Retinal pigment epithelial cell (primary cell): ENCODE measurements around the gene STPG4.
"Not testable (repeated sequence)": the region's sequence is repeated elsewhere in the genome, so short reads cannot be mapped to it uniquely, and the experiment has no call there.

Experiments used
- DNase-seq: peaks from one replicate; pipeline ENCODE4 v3.0.0-alpha.2; 2010; ENCODE audit warnings: low read depth
- H3K4me3 ChIP-seq: 2 replicates; pipeline ENCODE4 v1.5.1; 2011; ENCODE audit warnings: mild to moderate bottlenecking, low read length, control low read depth, moderate library complexity
- CTCF ChIP-seq: conservative IDR thresholded peaks from 2 replicates; pipeline ENCODE4 v1.5.1; 2011; ENCODE audit warnings: low read depth, low read length, control low read depth, inconsistent platforms

The STPG4 gene

DNA sequence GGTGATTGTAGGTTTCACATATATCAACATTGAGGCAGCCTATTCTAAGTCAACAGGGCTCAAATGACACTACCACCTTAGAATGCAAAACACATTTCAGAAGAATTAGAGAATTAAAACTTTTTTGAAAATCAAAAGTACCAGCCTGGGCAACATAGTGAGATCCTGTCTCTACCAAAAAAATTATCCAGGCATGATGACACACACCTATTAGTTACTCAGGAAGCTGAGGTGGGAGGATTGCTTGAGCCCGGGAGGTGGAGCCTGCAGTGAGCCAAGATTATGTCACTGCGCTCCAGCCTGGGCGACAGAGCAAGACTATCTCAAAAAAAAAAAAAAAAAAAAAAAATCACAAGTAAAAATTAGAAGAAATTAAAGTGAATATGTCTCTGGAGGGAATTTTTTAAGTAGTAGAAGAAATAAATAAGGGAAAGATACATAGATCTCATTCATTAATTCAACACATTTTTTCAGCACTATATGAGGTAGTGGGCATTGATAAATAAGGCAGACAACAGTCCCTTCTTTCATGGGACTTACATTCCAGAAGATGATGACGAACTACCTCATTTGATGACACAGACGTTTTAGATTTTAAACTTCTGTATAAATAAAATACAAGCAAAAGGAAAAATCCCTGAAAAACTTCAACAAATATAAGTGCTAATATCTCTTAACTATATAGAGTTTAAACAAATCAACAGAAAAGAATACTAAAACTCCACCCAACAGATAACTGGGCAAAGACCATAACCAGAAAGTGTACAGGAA lies 42.3 kb downstream of the STPG4 start:
- TF ChIP-seq CTCF = no peak
- H3K4me3 ChIP-seq = no peak overlapping the region
- DNase-seq = no peak

DNA sequence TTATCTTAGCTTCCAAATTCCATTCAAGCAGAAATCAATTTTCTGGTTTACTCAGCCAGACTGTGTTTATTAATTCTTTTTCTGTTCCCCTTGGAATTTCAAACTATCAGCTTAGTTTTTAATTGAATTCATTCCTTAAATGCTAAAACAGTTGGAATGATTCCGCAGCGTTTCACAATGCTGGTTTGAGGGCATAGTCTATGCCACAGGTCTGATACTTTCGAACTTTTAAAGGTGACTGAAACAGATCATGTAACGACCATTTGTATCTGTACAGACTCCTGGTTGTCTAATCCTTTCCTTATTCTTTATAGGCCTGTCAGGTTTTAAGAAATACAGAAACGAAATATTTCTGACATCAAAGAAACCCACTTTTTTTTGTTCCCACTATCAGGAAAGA lies 45.4 kb downstream of the STPG4 start:
- H3K4me3 ChIP-seq = no peak overlapping the region
- DNase-seq = no peak

DNA sequence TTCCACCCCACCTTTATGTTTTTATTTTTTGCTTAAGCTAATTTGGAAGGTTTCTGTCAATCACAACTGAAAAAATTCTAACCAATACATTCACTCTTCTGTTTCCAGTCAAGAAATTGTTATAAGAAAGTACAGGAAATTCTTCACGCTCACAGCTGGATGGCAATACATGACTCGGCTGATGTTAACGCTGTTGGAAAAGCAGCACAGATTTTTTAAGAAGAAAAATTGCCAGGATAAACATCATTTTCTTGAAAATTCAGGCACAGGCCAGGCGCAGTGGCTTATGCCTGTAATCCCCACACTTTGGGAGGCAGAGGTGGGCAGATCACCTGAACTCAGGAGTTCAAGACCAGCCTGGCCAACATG lies 46.1 kb downstream of the STPG4 start:
- DNase-seq = no peak
- no peak for TF ChIP-seq CTCF
- H3K4me3 ChIP-seq = no peak overlapping the region

More for the DNA sequence above, 45.4 kb downstream of the STPG4 start:
- no peak for TF ChIP-seq CTCF

DNA sequence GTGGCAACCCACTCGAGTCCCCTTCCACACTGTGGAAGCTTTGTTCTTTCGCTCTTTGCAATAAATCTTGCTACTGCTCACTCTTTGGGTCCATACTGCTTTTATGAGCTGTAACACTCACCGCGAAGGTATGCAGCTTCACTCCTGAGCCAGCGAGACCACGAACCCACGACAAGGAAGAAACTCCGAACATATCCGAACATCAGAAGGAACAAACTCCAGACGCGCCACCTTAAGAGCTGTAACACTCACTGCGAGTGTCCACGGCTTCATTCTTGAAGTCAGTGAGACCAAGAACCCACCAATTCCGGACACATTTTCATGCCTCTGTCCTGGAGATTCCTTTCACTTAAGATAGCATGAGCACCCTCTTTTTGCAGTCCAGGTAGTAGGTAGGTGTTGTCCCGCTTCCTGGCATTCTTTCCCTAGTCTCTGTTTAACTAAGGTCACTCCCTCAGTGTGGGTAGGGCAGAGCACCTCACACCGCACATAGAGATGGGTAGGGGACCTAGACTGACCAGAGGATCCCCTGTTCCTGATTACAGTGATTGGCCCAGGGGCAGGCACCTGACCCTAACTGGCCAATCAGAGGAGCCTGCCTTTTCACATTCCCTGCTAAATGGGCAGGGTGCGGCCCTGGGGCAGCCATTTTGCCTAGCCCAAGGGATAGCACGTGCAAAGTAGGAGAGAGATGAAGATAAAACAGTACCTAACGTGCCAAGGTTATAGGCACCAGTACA lies 46.7 kb downstream of the STPG4 start:
- H3K4me3 ChIP-seq, DNase-seq: not testable (repeated sequence)

DNA sequence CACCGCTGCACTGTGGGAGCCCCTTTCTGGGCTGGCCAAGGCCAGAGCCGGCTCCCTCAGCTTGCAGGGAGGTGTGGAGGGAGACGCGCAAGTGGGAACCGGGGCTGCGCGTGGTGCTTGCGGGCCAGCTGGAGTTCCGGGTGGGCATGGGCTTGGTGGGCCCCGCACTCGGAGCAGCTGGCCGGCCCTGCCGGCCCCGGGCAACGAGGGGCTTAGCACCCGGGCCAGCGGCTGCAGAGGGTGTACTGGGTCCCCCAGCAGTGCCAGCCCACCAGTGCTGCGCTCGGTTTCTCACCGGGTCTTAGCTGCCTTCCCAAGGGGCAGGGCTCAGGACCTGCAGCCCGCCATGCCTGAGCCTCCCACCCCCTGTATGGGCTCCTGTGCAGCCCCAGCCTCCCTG lies 47.9 kb downstream of the STPG4 start:
- not testable (repeated sequence) for H3K4me3 ChIP-seq, DNase-seq

GRCh38 chr2:47106231-47106630 lies 48.9 kb downstream of the STPG4 start:
- DNase-seq, H3K4me3 ChIP-seq: not testable (repeated sequence)

- not testable (repeated sequence) for DNase-seq, H3K4me3 ChIP-seq
Observed at GRCh38 chr2:47099712-47100111, 55.4 kb downstream of the STPG4 start.

- DNase-seq = no peak
- H3K4me3 ChIP-seq = no peak overlapping the region
- TF ChIP-seq CTCF = no peak
Observed at GRCh38 chr2:47098953-47099352, 56.2 kb downstream of the STPG4 start.

DNA sequence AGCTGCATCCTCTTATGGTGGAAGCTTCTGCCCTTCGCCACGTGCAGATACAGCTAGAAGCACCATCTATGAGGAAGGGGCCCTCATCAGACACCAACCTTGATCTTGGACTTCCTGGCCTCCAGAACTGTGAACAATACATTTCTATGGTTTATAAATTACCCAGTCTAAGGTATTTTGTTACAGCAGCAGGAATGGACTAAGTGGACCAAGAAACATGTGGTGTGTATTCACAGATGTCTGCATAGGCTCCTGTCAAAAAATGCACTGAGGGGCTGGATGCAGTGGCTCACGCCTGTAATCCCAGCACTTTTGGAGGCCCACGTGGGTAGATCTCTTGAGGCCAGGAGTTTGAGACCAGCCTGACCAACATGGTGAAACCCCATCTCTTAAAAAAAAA lies 57.5 kb downstream of the STPG4 start:
- TF ChIP-seq CTCF = no peak
- DNase-seq = no peak
- H3K4me3 ChIP-seq = no peak overlapping the region
